AG04450 (cell line): ENCODE results near the gene KCNJ6. TPM values are rescaled to one million over a fixed set of nuclear protein-coding genes. Genes with fewer than 3 reads are reported as not detected.
A peak's percentile ranks its signal among the peaks of the same experiment; 100 is the strongest.

ENCODE experiments used
- CTCF ChIA-PET: fragments of 300-600, 350-600 bp; formaldehyde crosslinking; extraction: SDS; loops from one replicate; lab custom pipeline; 2022; ENCODE audit warnings: antibody characterized with exemption, inconsistent platforms; lab: Charles Lee
- POLR2A ChIA-PET: fragments of 350-600 bp; formaldehyde crosslinking; extraction: SDS; loops from one replicate; lab custom pipeline; 2021; ENCODE audit warnings: antibody characterized with exemption, inconsistent platforms; lab: Yijun Ruan, JAX
- DNase-seq: peaks from one replicate; pipeline ENCODE4 v3.0.0-alpha.2; 2011; ENCODE audit warnings: low read depth, low spot score
- H3K27ac ChIP-seq: one replicate; pipeline ENCODE4 v1.5.1; 2012; ENCODE audit warnings: low read depth, low read length, control low read depth
- H3K27me3 ChIP-seq: one replicate; pipeline ENCODE4 v1.6.0; 2012; ENCODE audit warnings: low read length; ENCODE audit not compliant: control insufficient read depth, insufficient read depth
- H3K4me3 ChIP-seq: 2 replicates; pipeline ENCODE4 v1.5.1; 2011; ENCODE audit warnings: mild to moderate bottlenecking, low read depth, low read length, control low read depth
- H3K9me3 ChIP-seq: 2 replicates; pipeline ENCODE4 v1.5.1; 2012; ENCODE audit warnings: low read length; ENCODE audit not compliant: control insufficient read depth, insufficient read depth
- polyA plus RNA-seq: library from polyadenylated mRNA; depleted of rRNA; stranded (reverse); fragments of >200 nt; gene quantifications from 2 replicates; pipeline ENCODE4 v1.2.3, GENCODE V29; 2011
- TF ChIP-seq, protein P1 (sequence below): IDR thresholded peaks from 2 replicates; pipeline ENCODE4 v1.5.1; 2011; ENCODE audit warnings: low read depth, low read length, control low read depth, inconsistent platforms

The KCNJ6 gene
- polyA plus RNA-seq, 1 experiment, result 0.02 TPM

DNA sequence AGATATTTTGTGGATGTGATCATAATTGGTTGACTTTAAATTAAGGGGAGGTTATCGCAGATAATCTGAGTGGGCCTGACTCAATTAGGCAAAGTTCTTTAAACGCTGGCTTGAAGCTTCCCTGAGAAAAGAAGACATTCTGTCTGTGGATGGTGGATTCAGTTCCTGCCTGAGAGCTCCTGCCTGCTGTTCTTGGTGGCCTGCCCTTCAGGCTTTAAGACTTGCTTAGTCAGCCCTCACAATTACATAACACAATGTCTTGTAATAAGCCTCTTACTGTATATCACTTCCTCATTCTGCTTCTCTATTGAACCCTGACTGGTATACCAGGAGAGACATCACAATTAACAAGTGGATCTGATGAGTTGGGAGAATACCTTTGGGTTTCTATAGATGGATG lies 50.2 kb downstream of the KCNJ6 start:
- Histone ChIP-seq H3K27ac (no peak overlapping the region), H3K9me3 (no peaks in the 10 kb centered on the region), H3K27me3 (no peaks in the 10 kb centered on the region), H3K4me3 (no peak overlapping the region)
- TF ChIP-seq, protein P1, sequence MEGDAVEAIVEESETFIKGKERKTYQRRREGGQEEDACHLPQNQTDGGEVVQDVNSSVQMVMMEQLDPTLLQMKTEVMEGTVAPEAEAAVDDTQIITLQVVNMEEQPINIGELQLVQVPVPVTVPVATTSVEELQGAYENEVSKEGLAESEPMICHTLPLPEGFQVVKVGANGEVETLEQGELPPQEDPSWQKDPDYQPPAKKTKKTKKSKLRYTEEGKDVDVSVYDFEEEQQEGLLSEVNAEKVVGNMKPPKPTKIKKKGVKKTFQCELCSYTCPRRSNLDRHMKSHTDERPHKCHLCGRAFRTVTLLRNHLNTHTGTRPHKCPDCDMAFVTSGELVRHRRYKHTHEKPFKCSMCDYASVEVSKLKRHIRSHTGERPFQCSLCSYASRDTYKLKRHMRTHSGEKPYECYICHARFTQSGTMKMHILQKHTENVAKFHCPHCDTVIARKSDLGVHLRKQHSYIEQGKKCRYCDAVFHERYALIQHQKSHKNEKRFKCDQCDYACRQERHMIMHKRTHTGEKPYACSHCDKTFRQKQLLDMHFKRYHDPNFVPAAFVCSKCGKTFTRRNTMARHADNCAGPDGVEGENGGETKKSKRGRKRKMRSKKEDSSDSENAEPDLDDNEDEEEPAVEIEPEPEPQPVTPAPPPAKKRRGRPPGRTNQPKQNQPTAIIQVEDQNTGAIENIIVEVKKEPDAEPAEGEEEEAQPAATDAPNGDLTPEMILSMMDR, result no peak
- DNase-seq, result no peak
- ChIA-PET POLR2A (no interaction called here), CTCF (interaction anchor here (1.4 kb wide), 1 partner anchor 165 kb away, joined by 3 read pairs; no protein-coding TSS in a partner anchor)

DNA sequence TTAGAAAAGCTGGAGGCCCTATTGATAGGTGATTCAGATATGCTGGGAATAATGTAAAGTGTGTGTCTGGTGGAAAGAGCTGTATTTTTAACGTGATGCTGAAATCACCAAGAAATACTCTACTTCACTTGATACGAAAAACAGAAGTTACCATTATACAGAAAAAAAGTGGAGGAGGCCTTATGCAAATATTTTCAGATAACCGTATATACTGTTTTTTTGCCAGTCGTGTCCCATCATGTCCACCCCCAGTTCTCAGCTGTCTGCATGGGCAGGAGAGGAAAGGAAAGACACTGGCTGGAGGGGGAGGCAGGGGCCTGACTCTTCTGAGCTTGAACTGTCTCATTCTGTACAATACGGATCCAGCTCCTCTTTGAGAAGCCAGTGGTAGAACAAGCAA lies 51.1 kb downstream of the KCNJ6 start:
- POLR2A ChIA-PET, result interaction anchor here (0.8 kb wide), 1 partner anchor 9 kb away, joined by 3 read pairs; no protein-coding TSS in a partner anchor
- Histone ChIP-seq H3K27me3 (no peaks in the 10 kb centered on the region), H3K4me3 (no peak overlapping the region), H3K27ac (no peak overlapping the region), H3K9me3 (no peaks in the 10 kb centered on the region)
- CTCF ChIA-PET, result interaction anchor here (0.9 to 1.3 kb wide), 3 partner anchors 8 to 164 kb away, joined by 3 read pairs; no protein-coding TSS in a partner anchor
- no peak for DNase-seq
- TF ChIP-seq, protein P1, result no peak

DNA sequence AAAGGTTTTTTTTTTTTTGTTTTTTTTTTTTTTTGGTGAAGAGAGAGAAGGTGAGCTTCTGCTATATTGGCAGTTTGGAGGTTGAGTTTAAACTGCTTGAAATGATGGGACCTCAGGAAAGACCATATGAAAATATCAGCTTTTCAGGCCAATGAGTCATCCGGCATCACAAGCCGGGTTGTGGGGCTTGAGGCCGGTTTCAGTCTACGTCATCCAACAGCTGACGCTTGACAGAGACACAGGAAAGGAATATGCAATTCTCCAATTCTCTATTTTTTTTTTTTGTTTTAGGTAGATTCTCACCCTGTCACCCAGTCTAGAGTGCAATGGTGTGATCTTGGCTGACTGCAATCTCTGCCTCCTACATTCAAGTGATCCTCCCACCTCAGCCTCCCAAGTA lies 52.4 kb downstream of the KCNJ6 start:
- H3K9me3 ChIP-seq, result no peaks in the 10 kb centered on the region
- H3K27ac ChIP-seq, result peak overlapping the region; percentile 25
- TF ChIP-seq, protein P1, result no peak
- DNase-seq, result no peak
- H3K27me3 ChIP-seq, result no peaks in the 10 kb centered on the region
- ChIA-PET POLR2A (interaction anchor here (0.7 kb wide), 1 partner anchor 9 kb away, joined by 5 read pairs; no protein-coding TSS in a partner anchor), CTCF (interaction anchor here (0.7 to 1.5 kb wide), 3 partner anchors 10 to 489 kb away, joined by 4 to 6 read pairs (median 4); no protein-coding TSS in a partner anchor)
- H3K4me3 ChIP-seq, result no peak overlapping the region

DNA sequence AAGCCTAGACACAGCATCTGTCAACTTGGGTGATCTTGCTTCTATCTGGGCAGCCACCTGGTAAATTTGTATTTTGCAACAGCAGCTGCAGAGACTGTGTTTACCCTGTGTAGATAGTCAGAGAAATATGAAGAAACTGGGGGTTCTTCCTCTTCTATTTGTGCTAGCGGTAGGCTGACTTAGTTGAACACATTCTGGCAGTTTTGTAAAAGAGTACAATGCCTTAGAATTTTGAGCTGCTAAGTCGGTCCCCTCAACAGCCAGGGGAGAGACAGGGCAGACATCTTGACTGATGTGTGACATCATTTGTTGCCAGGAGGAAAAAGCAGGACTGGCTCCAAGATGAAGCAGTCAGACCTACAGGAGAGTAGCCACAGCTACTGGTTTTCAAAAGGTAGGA lies 53.7 kb downstream of the KCNJ6 start:
- DNase-seq, result no peak
- H3K4me3 ChIP-seq, result no peak overlapping the region
- POLR2A ChIA-PET, result no interaction called here
- no peaks in the 10 kb centered on the region for H3K9me3 ChIP-seq
- CTCF ChIA-PET, result interaction anchor here (0.9 to 1.5 kb wide), 2 partner anchors 11 to 490 kb away, joined by 3 to 4 read pairs; no protein-coding TSS in a partner anchor
- peak overlapping the region; percentile 12 for H3K27ac ChIP-seq
- no peaks in the 10 kb centered on the region for H3K27me3 ChIP-seq
- TF ChIP-seq, protein P1, result no peak

DNA sequence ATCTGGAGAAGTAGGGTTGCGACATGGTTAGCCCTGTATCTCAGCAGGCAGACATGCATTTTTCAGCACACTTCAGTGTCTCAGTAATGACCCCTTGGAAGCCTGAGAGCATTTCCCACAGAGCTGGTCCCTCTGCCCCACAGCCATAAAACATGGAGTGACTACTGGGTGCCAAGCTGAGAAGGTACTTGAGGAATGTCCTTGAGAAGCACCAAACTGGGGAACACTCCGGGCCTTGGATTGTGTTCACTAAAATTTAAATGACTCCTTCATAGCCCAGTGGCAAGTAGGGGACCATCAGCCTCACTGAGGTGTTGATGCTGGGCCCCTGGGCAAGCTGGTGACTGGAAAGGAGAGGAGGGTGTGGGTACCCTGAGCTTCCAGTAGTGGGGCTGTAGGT lies 54.7 kb downstream of the KCNJ6 start:
- Histone ChIP-seq H3K27ac (no peak overlapping the region), H3K27me3 (no peaks in the 10 kb centered on the region), H3K4me3 (no peak overlapping the region), H3K9me3 (no peaks in the 10 kb centered on the region)
- TF ChIP-seq, protein P1, result no peak
- ChIA-PET CTCF (no interaction called here), POLR2A (no interaction called here)
- no peak for DNase-seq
